Body of pancreas (tissue), 4 donors: ENCODE data around the gene PLEKHG4B. TPM values are rescaled to one million over a fixed set of nuclear protein-coding genes. Genes with fewer than 3 reads are reported as not detected.
"Not testable (repeated sequence)": the region's sequence is repeated elsewhere in the genome, so short reads cannot be mapped to it uniquely, and the experiment has no call there.

ENCODE experiments used
- ATAC-seq: fragments of 150-250 bp; one replicate; pipeline ENCODE4 v1.9.1; 2016
- DNase-seq, 4 donors: peaks; one replicate each; pipeline ENCODE4 v3.0.0-alpha.2; 2019
- H3K27ac ChIP-seq, 4 donors: fragments of 200-600 bp; sonication (generic); 1 replicate in 3 of 4; 2 replicates in 1 of 4; pipeline versions ENCODE4 v1.5.1 to v1.6.1; 2016 to 2019; ENCODE audit warnings: mild to moderate bottlenecking in 1 of 4, mixed read lengths in 1 of 4, moderate library complexity in 1 of 4
- H3K27me3 ChIP-seq, 2 donors: fragments of 200-600 bp; sonication (generic); one replicate each; pipeline ENCODE4 v1.6.0; 2016; ENCODE audit warnings: mild to moderate bottlenecking in 1 of 2
- H3K36me3 ChIP-seq, 2 donors: fragments of 200-600 bp; sonication (generic); replicated peaks in 1 of 2; 2 replicates each; pipeline ENCODE4 v1.5.1; 2016; ENCODE audit warnings: low read depth in 2 of 2; ENCODE audit not compliant: insufficient read depth in 1 of 2
- H3K4me1 ChIP-seq: fragments of 200-600 bp; sonication (generic); one replicate; pipeline ENCODE4 v1.6.0; 2016
- H3K4me3 ChIP-seq, 2 donors: fragments of 200-600 bp; sonication (generic); 1 replicate in 1 of 2; 2 replicates in 1 of 2; pipeline ENCODE4 v1.5.1; 2016 to 2019
- H3K9me3 ChIP-seq, 3 donors: fragments of 200-600 bp; sonication (generic); 1 replicate in 2 of 3; 2 replicates in 1 of 3; pipeline ENCODE4 v1.5.1; 2016
- CTCF ChIP-seq, 7 experiments: fragments of 450-650 bp in 4 of 7; fragments of 200-600 bp in 3 of 7; sonication (generic) in 3 of 7; IDR thresholded peaks; one replicate each; pipeline ENCODE4 v1.5.1; 2016 to 2019; ENCODE audit warnings: antibody characterized with exemption in 7 of 7
- POLR2A ChIP-seq, 3 donors: fragments of 450-650 bp; IDR thresholded peaks; one replicate each; pipeline ENCODE4 v1.6.1; 2016; ENCODE audit warnings: antibody characterized with exemption in 3 of 3, mild to moderate bottlenecking in 2 of 3
- WGBS, 2 donors: methylation state at CpG; one replicate each; pipeline ENCODE4 v1.1.5; 2017; 5-methylcytosine and 5-hydroxymethylcytosine counted together
- intact Hi-C: fragments of 100-400 bp; cut with DNase I; formaldehyde crosslinking; loops from one replicate; pipeline ENCODE4 v1.15.1; 2023
- total RNA-seq, 2 donors: library from RNA; depleted of rRNA; stranded (reverse); fragments of >200 nt; gene quantifications; one replicate each; pipeline ENCODE4 v1.1.0, GENCODE V29; 2016

PLEKHG4B gene
- total RNA-seq, 2 donors from 2014 or later = 0.99 to 1.3 TPM

- Histone ChIP-seq H3K27me3 (no peaks in the 10 kb centered on the region), H3K36me3 (no peaks in the 10 kb centered on the region), H3K27ac (no peak overlapping the region), H3K4me1 (no peaks in the 10 kb centered on the region), H3K9me3 (no peaks in the 10 kb centered on the region), H3K4me3 (no peak overlapping the region)
- ATAC-seq (no peak), DNase-seq (no peak)
- 78 to 85% methylated on average over 9 to 20 of the region's 23 CpGs for WGBS, 2 donors
- TF ChIP-seq POLR2A (IDR thresholded peaks at IDR 0.05) (no peak), CTCF (IDR thresholded peaks at IDR 0.05) (no peak)
- intact Hi-C loops = no loop called here
Observed at GRCh38 chr5:162565-163337, 70.8 kb downstream of the PLEKHG4B start.

- intact Hi-C loops = no loop called here
- Histone ChIP-seq H3K27ac (no peak overlapping the region), H3K27me3 (no peaks in the 10 kb centered on the region), H3K9me3 (no peaks in the 10 kb centered on the region), H3K4me3 (no peak overlapping the region), H3K36me3 (no peaks in the 10 kb centered on the region), H3K4me1 (no peaks in the 10 kb centered on the region)
- TF ChIP-seq POLR2A (IDR thresholded peaks at IDR 0.05) (no peak), CTCF (IDR thresholded peaks at IDR 0.05) (no peak)
- no peak for ATAC-seq
- no peak for DNase-seq
- WGBS, 2 donors = 60 to 70% methylated on average over 6 to 7 of the region's 7 CpGs
Observed at GRCh38 chr5:163338-163620, 71.3 kb downstream of the PLEKHG4B start.

- DNase-seq = no peak
- Histone ChIP-seq H3K27me3 (no peaks in the 10 kb centered on the region), H3K4me3 (no peak overlapping the region), H3K4me1 (no peaks in the 10 kb centered on the region), H3K27ac (no peak overlapping the region), H3K36me3 (no peaks in the 10 kb centered on the region), H3K9me3 (no peaks in the 10 kb centered on the region)
- WGBS, 2 donors = 80 to 83% methylated on average over 10 to 13 of the region's 13 CpGs
- TF ChIP-seq POLR2A (IDR thresholded peaks at IDR 0.05) (no peak), CTCF (IDR thresholded peaks at IDR 0.05) (no peak)
- intact Hi-C loops = no loop called here
- no peak for ATAC-seq
Observed at GRCh38 chr5:163841-164240, 71.9 kb downstream of the PLEKHG4B start.

- ATAC-seq = no peak
- no peaks in the 10 kb centered on the region for H3K27me3 ChIP-seq
- intact Hi-C loops = no loop called here
- H3K9me3 ChIP-seq = no peaks in the 10 kb centered on the region
- H3K4me1 ChIP-seq = no peaks in the 10 kb centered on the region
- DNase-seq = no peak
- TF ChIP-seq CTCF (IDR thresholded peaks at IDR 0.05) (no peak), POLR2A (IDR thresholded peaks at IDR 0.05) (no peak)
- H3K36me3 ChIP-seq = no peaks in the 10 kb centered on the region
- H3K27ac ChIP-seq = no peak overlapping the region
- H3K4me3 ChIP-seq = no peak overlapping the region
- WGBS, 2 donors = 74 to 84% methylated on average over 11 to 13 of the region's 14 CpGs
Observed at GRCh38 chr5:164244-164643, 72.3 kb downstream of the PLEKHG4B start.

GRCh38 chr5:164783-165182 lies 72.8 kb downstream of the PLEKHG4B start:
- H3K27ac ChIP-seq, H3K27me3 ChIP-seq, H3K9me3 ChIP-seq, DNase-seq, H3K36me3 ChIP-seq, H3K4me1 ChIP-seq, H3K4me3 ChIP-seq, intact Hi-C loops, ATAC-seq: not testable (repeated sequence)
- WGBS, 2 donors = 87 to 98% methylated on average over 5 to 14 of the region's 25 CpGs
